Dermis blood vessel endothelial cell (primary cell): ENCODE measurements around the gene ARHGAP24. TPM values are rescaled to one million over a fixed set of nuclear protein-coding genes. Genes with fewer than 3 reads are reported as not detected.
A peak's percentile ranks its signal among the peaks of the same experiment; 100 is the strongest.
"Not testable (repeated sequence)": the region's sequence is repeated elsewhere in the genome, so short reads cannot be mapped to it uniquely, and the experiment has no call there.

Experiments used
- DNase-seq: peaks from one replicate; pipeline ENCODE4 v3.0.0; 2010
- total RNA-seq: library from RNA; depleted of rRNA; stranded (reverse); fragments of >200 nt; gene quantifications from 2 replicates; pipeline ENCODE4 v1.2.3, GENCODE V29; 2014

ARHGAP24 gene
- total RNA-seq, 1 donor from 2014 or later, result 37.9 TPM

- peak; percentile 84 for DNase-seq
These were observed 494.2 kb downstream of the ARHGAP24 start for GRCh38 chr4:85968945-85969819.

- DNase-seq, result peak; percentile 64
These were observed 495.6 kb downstream of the ARHGAP24 start for GRCh38 chr4:85970535-85970934.

GRCh38 chr4:85979276-85979675, 504.3 kb downstream of the ARHGAP24 start:
- DNase-seq, result no peak

GRCh38 chr4:85986266-85986665, 511.3 kb downstream of the ARHGAP24 start:
- no peak for DNase-seq

GRCh38 chr4:85993641-85994040, 518.7 kb downstream of the ARHGAP24 start:
- DNase-seq, result no peak

GRCh38 chr4:85994576-85994975, 519.6 kb downstream of the ARHGAP24 start:
- DNase-seq, result peak; percentile 52

- DNase-seq, result no peak
These were observed 520.4 kb downstream of the ARHGAP24 start for GRCh38 chr4:85995361-85995760.

GRCh38 chr4:86001591-86001990, 526.6 kb downstream of the ARHGAP24 start:
- no peak for DNase-seq

GRCh38 chr4:86004030-86004429, 529.1 kb downstream of the ARHGAP24 start:
- no peak for DNase-seq

- no peak for DNase-seq
These were observed 531.1 kb downstream of the ARHGAP24 start for GRCh38 chr4:86006057-86006456.

GRCh38 chr4:86007042-86007441, 532.1 kb downstream of the ARHGAP24 start:
- no peak for DNase-seq

- peak; percentile 37 for DNase-seq
These were observed 536.2 kb downstream of the ARHGAP24 start for GRCh38 chr4:86011117-86011516.

GRCh38 chr4:86013621-86014020, 538.7 kb downstream of the ARHGAP24 start:
- DNase-seq, result no peak

- DNase-seq, result no peak
These were observed 539.6 kb downstream of the ARHGAP24 start for GRCh38 chr4:86014599-86014998.

- no peak for DNase-seq
These were observed 540.7 kb downstream of the ARHGAP24 start for GRCh38 chr4:86015412-86016350.

GRCh38 chr4:86019362-86019761, 544.4 kb downstream of the ARHGAP24 start:
- DNase-seq, result no peak

GRCh38 chr4:86019906-86020305, 545.0 kb downstream of the ARHGAP24 start:
- no peak for DNase-seq

- not testable (repeated sequence) for DNase-seq
These were observed 546.7 kb downstream of the ARHGAP24 start for GRCh38 chr4:86021671-86022070.

- no peak for DNase-seq
These were observed 551.8 kb downstream of the ARHGAP24 start for GRCh38 chr4:86026720-86027119.

GRCh38 chr4:86031927-86032326, 557.0 kb downstream of the ARHGAP24 start:
- no peak for DNase-seq

GRCh38 chr4:86032476-86033022, 557.6 kb downstream of the ARHGAP24 start:
- DNase-seq, result peak; percentile 25

- peak; percentile 71 for DNase-seq
These were observed 558.2 kb downstream of the ARHGAP24 start for GRCh38 chr4:86033171-86033570.

- DNase-seq, result no peak
These were observed 559.7 kb downstream of the ARHGAP24 start for GRCh38 chr4:86034616-86035015.
